HepG2 (cell line): ENCODE data around the gene CHEK2. TPM values are rescaled to one million over a fixed set of nuclear protein-coding genes. Genes with fewer than 3 reads are reported as not detected.

Source experiments
- ARID3A ChIP-seq: IDR thresholded peaks from 2 replicates; pipeline ENCODE4 v1.6.1; 2012; ENCODE audit warnings: low read depth, low read length, improper control_type of control experiment
- ARID4A ChIP-seq: sonication (generic); formaldehyde crosslinking; IDR thresholded peaks from 2 replicates; pipeline ENCODE4 v1.5.0; 2020; ENCODE audit warnings: mild to moderate bottlenecking, missing genetic modification reagents, borderline replicate concordance
- ATF2 ChIP-seq: sonication (generic); formaldehyde crosslinking; IDR thresholded peaks from 2 replicates; pipeline ENCODE4 v1.4.0; 2020; ENCODE audit warnings: missing genetic modification reagents
- CBFB ChIP-seq: sonication (generic); formaldehyde crosslinking; IDR thresholded peaks from 2 replicates; pipeline ENCODE4 v1.4.0; 2020; ENCODE audit warnings: missing genetic modification reagents
- CHCHD3 ChIP-seq: sonication (generic); formaldehyde crosslinking; IDR thresholded peaks from 2 replicates; pipeline ENCODE4 v1.8.0; 2022; ENCODE audit warnings: mild to moderate bottlenecking, missing genetic modification reagents, moderate library complexity
- ELF1 ChIP-seq: sonication (generic); formaldehyde crosslinking; IDR thresholded peaks from 2 replicates; pipeline ENCODE4 v1.4.0; 2020; ENCODE audit warnings: missing genetic modification reagents
- IRX3 ChIP-seq: sonication (generic); formaldehyde crosslinking; IDR thresholded peaks from 2 replicates; pipeline ENCODE4 v1.8.1; 2023; ENCODE audit warnings: mild to moderate bottlenecking, low read depth, missing genetic modification reagents, borderline replicate concordance
- KLF16 ChIP-seq, 2 experiments: sonication (generic) in 1 of 2; formaldehyde crosslinking in 1 of 2; IDR thresholded peaks; 2 replicates each; pipeline versions ENCODE4 v1.6.1 to v1.8.0; 2016 to 2023; ENCODE audit warnings: missing genetic modification reagents in 2 of 2, missing compliant biosample characterization in 1 of 2
- MATR3 ChIP-seq: sonication (generic); formaldehyde crosslinking; IDR thresholded peaks from 2 replicates; pipeline ENCODE4 v1.4.0; 2020; ENCODE audit warnings: missing genetic modification reagents
- MEIS2 ChIP-seq: sonication (generic); formaldehyde crosslinking; IDR thresholded peaks from 2 replicates; pipeline ENCODE4 v1.9.0; 2021; ENCODE audit warnings: mild to moderate bottlenecking, missing genetic modification reagents
- POLR2G ChIP-seq: fragments of 200-400 bp; formaldehyde crosslinking; IDR thresholded peaks from 2 replicates; pipeline ENCODE4 v1.6.1; 2018; ENCODE audit warnings: mild to moderate bottlenecking, low read depth, low read length, moderate library complexity
- REXO4 ChIP-seq: sonication (generic); formaldehyde crosslinking; IDR thresholded peaks from 2 replicates; pipeline ENCODE4 v1.8.0; 2022; ENCODE audit warnings: missing genetic modification reagents, mild to moderate bottlenecking, borderline replicate concordance
- SALL1 ChIP-seq: sonication (generic); formaldehyde crosslinking; IDR thresholded peaks from 2 replicates; pipeline ENCODE4 v1.8.0; 2022; ENCODE audit warnings: mild to moderate bottlenecking, missing genetic modification reagents
- TFDP1 ChIP-seq: IDR thresholded peaks from 2 replicates; pipeline ENCODE4 v1.6.1; 2016; ENCODE audit warnings: missing compliant biosample characterization, missing genetic modification reagents, borderline replicate concordance
- ZFP82 ChIP-seq: sonication (generic); formaldehyde crosslinking; IDR thresholded peaks from 2 replicates; pipeline ENCODE4 v1.5.1; 2020; ENCODE audit warnings: mild to moderate bottlenecking, missing genetic modification reagents, borderline replicate concordance
- ZMAT5 ChIP-seq: sonication (generic); formaldehyde crosslinking; IDR thresholded peaks from 2 replicates; pipeline ENCODE4 v1.5.0; 2020; ENCODE audit warnings: mild to moderate bottlenecking, low read depth, missing genetic modification reagents, borderline replicate concordance
- ZNF17 ChIP-seq: sonication (generic); formaldehyde crosslinking; IDR thresholded peaks from 2 replicates; pipeline ENCODE4 v1.5.0; 2020; ENCODE audit warnings: mild to moderate bottlenecking, missing genetic modification reagents
- ZNF776 ChIP-seq: sonication (generic); formaldehyde crosslinking; IDR thresholded peaks from 2 replicates; pipeline ENCODE4 v1.4.0; 2020; ENCODE audit warnings: mild to moderate bottlenecking, missing genetic modification reagents
- polyA plus RNA-seq, 8 experiments: library from polyadenylated mRNA; depleted of rRNA in 3 of 8; stranded (reverse) in 7 of 8; unstranded in 1 of 8; fragments of >200 nt; fragmentation: Illumina TruSeq in 4 of 8; extraction: Trizol in 4 of 8; gene quantifications; 2 replicates each; pipeline versions ENCODE4 v1.2.1 to v1.2.3, GENCODE V29; 2011 to 2016; ENCODE audit warnings: low read depth in 4 of 8, missing spikeins in 1 of 8, mixed read lengths in 1 of 8; ENCODE audit not compliant: insufficient read depth in 1 of 8
- total RNA-seq, 5 experiments: library from RNA; depleted of rRNA; stranded (reverse); fragments of >200 nt; fragmentation: Illumina TruSeq; extraction: Trizol; gene quantifications; 2 replicates each; pipeline ENCODE4 v1.2.3, GENCODE V29; 2016; ENCODE audit warnings: low read depth in 1 of 5

Gene CHEK2
- total and polyA plus RNA-seq, 2 of the 13 experiments (the other 11 are each of a cell fraction or from before 2014, with no cell fraction given), result 27.0 to 40.5 TPM

GRCh38 chr22:28772633-28773460 lies 31.2 kb upstream of the CHEK2 start, which contains the start of gene CCDC117 (continued):
- no peak for TF ChIP-seq CHCHD3 (CRISPR knock-in tag)
- no peak for TF ChIP-seq MATR3 (CRISPR knock-in tag)
- TF ChIP-seq POLR2G, result peak; percentile 79
- no peak for TF ChIP-seq REXO4 (CRISPR knock-in tag)
- peak; percentile 43; the same call in 1 of the 2 replicates for TF ChIP-seq ZNF776 (CRISPR knock-in tag)
- peak; percentile 49 for TF ChIP-seq CBFB (CRISPR knock-in tag)
- peak; percentile 66; the same call in 1 of the 2 replicates for TF ChIP-seq ATF2 (CRISPR knock-in tag)
- TF ChIP-seq ZMAT5 (CRISPR knock-in tag), result no peak
- TF ChIP-seq MEIS2 (CRISPR knock-in tag), result peak; percentile 32; the same call in 1 of the 2 replicates
- TF ChIP-seq ZFP82, result 0 out of 2 replicates have a peak, but pooled peaks have one; percentile 41
- peak in 1 of 2 experiments; percentile 90; a peak in 2 of 4 replicates for TF ChIP-seq KLF16 (CRISPR knock-in tag; IDR thresholded peaks at IDR 0.05)
- peak; percentile 78; the same call in 1 of the 2 replicates for TF ChIP-seq IRX3 (CRISPR knock-in tag)
- TF ChIP-seq TFDP1 (CRISPR knock-in tag), result peak; percentile 95
- TF ChIP-seq SALL1, result peak; percentile 89
- peak; percentile 76; the same call in 1 of the 2 replicates for TF ChIP-seq ARID4A
- TF ChIP-seq ZNF17 (CRISPR knock-in tag), result no peak
- TF ChIP-seq ELF1 (CRISPR knock-in tag), result peak; percentile 98
- TF ChIP-seq ARID3A, result no peak
